ENCODE measurements around the gene TPPP3.

DNA sequence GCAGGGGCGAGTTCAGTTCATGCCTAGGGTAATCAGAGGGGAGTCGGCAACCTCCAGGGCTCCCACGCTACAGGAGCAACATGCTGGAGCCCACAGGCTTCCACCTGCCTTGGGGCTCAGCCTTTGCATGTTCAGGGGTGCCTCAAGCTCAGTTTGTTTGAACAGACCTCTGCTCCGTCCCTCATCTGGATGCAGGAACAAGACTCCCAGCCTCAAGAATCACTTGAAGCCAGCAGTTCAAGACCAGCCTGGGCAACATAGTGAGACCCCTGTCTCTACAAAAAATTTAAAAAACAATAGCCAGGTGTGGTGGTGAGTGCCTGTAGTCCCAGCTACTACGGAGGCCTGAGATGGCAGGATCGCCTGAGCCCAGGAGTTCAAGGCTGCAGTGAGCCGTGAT, 32.7 kb upstream of the TPPP3 start:
- TF ChIP-seq, protein P1, sequence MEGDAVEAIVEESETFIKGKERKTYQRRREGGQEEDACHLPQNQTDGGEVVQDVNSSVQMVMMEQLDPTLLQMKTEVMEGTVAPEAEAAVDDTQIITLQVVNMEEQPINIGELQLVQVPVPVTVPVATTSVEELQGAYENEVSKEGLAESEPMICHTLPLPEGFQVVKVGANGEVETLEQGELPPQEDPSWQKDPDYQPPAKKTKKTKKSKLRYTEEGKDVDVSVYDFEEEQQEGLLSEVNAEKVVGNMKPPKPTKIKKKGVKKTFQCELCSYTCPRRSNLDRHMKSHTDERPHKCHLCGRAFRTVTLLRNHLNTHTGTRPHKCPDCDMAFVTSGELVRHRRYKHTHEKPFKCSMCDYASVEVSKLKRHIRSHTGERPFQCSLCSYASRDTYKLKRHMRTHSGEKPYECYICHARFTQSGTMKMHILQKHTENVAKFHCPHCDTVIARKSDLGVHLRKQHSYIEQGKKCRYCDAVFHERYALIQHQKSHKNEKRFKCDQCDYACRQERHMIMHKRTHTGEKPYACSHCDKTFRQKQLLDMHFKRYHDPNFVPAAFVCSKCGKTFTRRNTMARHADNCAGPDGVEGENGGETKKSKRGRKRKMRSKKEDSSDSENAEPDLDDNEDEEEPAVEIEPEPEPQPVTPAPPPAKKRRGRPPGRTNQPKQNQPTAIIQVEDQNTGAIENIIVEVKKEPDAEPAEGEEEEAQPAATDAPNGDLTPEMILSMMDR (conservative IDR thresholded peaks at IDR 0.05; ENCODE audit: low read length): no peak
- TF ChIP-seq EZH2phosphoT487 (IDR thresholded peaks at IDR 0.05; ENCODE audit: borderline replicate concordance): no peak

All from Loucy (cell line).